ENCODE measurements around the gene TBC1D20. TPM values are rescaled to one million over a fixed set of nuclear protein-coding genes. Genes with fewer than 3 reads are reported as not detected.
A peak's percentile ranks its signal among the peaks of the same experiment; 100 is the strongest.
"Not testable (repeated sequence)": the region's sequence is repeated elsewhere in the genome, so short reads cannot be mapped to it uniquely, and the experiment has no call there.

Gene TBC1D20, protein sequence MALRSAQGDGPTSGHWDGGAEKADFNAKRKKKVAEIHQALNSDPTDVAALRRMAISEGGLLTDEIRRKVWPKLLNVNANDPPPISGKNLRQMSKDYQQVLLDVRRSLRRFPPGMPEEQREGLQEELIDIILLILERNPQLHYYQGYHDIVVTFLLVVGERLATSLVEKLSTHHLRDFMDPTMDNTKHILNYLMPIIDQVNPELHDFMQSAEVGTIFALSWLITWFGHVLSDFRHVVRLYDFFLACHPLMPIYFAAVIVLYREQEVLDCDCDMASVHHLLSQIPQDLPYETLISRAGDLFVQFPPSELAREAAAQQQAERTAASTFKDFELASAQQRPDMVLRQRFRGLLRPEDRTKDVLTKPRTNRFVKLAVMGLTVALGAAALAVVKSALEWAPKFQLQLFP
- 10 to 100 TPM; 35.5 to 59.7 (median 37.5) TPM for total RNA-seq

DNA sequence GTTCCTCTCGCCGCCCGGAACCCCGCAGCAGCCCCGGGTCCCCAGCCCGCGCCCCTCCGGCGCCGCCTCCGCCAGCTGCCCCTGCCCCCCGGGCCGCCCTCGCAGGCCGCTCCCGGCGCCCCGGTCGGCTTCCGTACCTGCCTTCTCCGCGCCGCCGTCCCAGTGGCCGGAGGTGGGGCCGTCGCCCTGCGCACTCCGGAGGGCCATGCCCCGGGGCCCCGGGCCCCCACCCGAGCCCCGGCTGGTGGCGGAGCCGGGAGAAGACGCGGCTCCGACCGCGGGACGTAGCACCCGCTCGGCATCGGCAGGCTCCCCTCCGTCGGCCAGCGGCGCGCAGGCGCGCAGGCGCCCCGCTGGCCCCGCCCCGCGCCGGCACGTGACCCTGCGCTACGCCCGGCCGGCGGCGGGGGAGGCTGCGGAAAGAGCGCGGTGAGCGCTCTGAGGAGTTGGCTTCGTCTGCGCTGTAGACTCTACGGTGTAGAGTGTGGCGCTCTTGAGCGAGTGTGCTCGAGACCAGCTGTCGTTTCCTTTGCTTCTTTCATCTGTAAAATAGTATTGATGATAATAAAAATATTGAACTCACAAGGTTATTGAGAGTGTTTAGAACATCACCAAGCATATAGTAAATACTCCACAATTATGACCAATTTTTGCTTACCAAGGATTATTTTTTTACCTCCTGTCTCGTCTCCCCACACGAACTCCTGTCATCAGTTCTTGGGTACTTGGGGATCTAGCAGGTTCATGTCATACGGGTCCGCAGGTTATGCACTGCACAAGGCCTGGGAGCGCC is at the start of gene TBC1D20:
Gene TBC1D20, minus strand, starts transcription at position 335 of the 793 bp plus-strand sequence. Its CDS starts 128 bp downstream, at position 207.
- TF ChIP-seq, protein P1, sequence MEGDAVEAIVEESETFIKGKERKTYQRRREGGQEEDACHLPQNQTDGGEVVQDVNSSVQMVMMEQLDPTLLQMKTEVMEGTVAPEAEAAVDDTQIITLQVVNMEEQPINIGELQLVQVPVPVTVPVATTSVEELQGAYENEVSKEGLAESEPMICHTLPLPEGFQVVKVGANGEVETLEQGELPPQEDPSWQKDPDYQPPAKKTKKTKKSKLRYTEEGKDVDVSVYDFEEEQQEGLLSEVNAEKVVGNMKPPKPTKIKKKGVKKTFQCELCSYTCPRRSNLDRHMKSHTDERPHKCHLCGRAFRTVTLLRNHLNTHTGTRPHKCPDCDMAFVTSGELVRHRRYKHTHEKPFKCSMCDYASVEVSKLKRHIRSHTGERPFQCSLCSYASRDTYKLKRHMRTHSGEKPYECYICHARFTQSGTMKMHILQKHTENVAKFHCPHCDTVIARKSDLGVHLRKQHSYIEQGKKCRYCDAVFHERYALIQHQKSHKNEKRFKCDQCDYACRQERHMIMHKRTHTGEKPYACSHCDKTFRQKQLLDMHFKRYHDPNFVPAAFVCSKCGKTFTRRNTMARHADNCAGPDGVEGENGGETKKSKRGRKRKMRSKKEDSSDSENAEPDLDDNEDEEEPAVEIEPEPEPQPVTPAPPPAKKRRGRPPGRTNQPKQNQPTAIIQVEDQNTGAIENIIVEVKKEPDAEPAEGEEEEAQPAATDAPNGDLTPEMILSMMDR (IDR thresholded peaks at IDR 0.05), result peak in 4 of 6 experiments; percentile 29 to 51 (median 38)
- TF ChIP-seq POLR2AphosphoS5 (IDR thresholded peaks at IDR 0.05), result peak; percentile 36 to 79
- peak in 3 of 4 donors; percentile 79 to 93 (median 92) for TF ChIP-seq POLR2A (IDR thresholded peaks at IDR 0.05)
- no peak for TF ChIP-seq EP300 (IDR thresholded peaks at IDR 0.05)
- Histone ChIP-seq H3K9me3 (no peaks in the 10 kb centered on the region), H3K27me3 (no peaks in the 10 kb centered on the region), H3K27ac (peak within 1 kb of the TSS; percentile 92 to 96 (median 94)), H3K36me3 (no peaks in the 10 kb centered on the region), H3K4me3 (peak within 1 kb of the TSS; percentile 64 to 94 (median 80)), H3K4me1 (peaks cover 28 to 49% (median 34%) of the 10 kb centered on the region in 4 donors)
- ATAC-seq (ENCODE audit: low FRiP score in 2 of 2) (peak; percentile 98), DNase-seq (peak; percentile 87 to 97)
- WGBS, 2 donors, result 1 to 2% methylated on average over 26 to 50 of the region's 80 CpGs

DNA sequence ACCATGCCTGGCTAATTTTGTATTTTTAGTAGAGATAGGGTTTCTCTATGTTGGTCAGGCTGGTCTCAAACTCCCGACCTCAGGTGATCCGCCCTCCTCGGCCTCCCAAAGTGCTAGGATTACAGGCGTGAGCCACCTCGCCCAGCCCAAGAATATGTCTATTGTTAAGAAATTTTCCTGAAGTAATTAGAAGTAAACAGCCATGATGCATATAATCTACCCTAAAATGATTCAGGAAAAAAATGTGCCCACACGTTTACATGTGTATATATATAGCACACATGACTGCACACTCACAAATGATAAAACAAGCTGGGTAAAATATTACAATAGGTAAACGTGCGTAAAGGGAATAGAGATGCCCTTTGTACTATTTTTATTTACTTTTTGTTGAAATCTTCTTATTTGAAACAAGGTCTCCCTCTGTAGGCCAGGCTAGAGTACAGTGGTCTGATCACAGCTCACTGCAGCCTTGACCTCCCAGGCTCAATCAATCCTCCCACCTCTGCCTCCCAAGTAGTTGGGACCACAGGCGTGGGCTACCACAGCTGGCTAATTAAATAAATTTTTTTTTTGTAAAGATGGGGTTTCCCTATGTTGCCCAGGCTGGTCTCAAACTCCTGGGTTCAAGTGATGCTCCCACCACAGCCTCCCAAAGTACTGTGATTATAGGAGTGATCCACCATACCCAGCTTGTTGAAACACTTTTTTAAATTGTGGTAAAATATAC is 48.2 kb upstream of the TBC1D20 start:
- Histone ChIP-seq H3K4me1 (peaks cover 9 to 29% (median 12%) of the 10 kb centered on the region in 4 donors), H3K36me3 (peaks cover 0 to 23% (median 2%) of the 10 kb centered on the region in 4 donors)
- not testable (repeated sequence) for ATAC-seq (ENCODE audit: low FRiP score in 2 of 2); H3K27ac ChIP-seq; H3K27me3 ChIP-seq; H3K9me3 ChIP-seq; DNase-seq; H3K4me3 ChIP-seq
- 87 to 90% methylated on average over 9 of the region's 9 CpGs for WGBS, 2 donors

GRCh38 chr20:508364-508787 is 46.0 kb upstream of the TBC1D20 start:
- H3K27ac ChIP-seq; H3K27me3 ChIP-seq; H3K9me3 ChIP-seq; H3K4me3 ChIP-seq; DNase-seq; ATAC-seq (ENCODE audit: low FRiP score in 2 of 2): not testable (repeated sequence)
- Histone ChIP-seq H3K4me1 (peaks cover 5 to 16% (median 12%) of the 10 kb centered on the region in 4 donors), H3K36me3 (peaks cover 6 to 41% (median 17%) of the 10 kb centered on the region in 4 donors)
- 64 to 71% methylated on average over 6 of the region's 6 CpGs for WGBS, 2 donors

GRCh38 chr20:507761-508332 is 45.5 kb upstream of the TBC1D20 start:
- ATAC-seq (ENCODE audit: low FRiP score in 2 of 2) (no peak), DNase-seq (no peak)
- Histone ChIP-seq H3K4me1 (peaks cover 5 to 16% (median 11%) of the 10 kb centered on the region in 4 donors), H3K27ac (no peak overlapping the region), H3K27me3 (no peaks in the 10 kb centered on the region), H3K4me3 (no peak overlapping the region), H3K9me3 (no peaks in the 10 kb centered on the region), H3K36me3 (peaks cover 6 to 46% (median 22%) of the 10 kb centered on the region in 4 donors)
- WGBS, 2 donors, result 78 to 88% methylated on average over 7 of the region's 7 CpGs
- TF ChIP-seq POLR2A (IDR thresholded peaks at IDR 0.05) (no peak), EP300 (IDR thresholded peaks at IDR 0.05) (no peak), POLR2AphosphoS5 (IDR thresholded peaks at IDR 0.05) (no peak)
- TF ChIP-seq, protein P1 (IDR thresholded peaks at IDR 0.05), result no peak

DNA sequence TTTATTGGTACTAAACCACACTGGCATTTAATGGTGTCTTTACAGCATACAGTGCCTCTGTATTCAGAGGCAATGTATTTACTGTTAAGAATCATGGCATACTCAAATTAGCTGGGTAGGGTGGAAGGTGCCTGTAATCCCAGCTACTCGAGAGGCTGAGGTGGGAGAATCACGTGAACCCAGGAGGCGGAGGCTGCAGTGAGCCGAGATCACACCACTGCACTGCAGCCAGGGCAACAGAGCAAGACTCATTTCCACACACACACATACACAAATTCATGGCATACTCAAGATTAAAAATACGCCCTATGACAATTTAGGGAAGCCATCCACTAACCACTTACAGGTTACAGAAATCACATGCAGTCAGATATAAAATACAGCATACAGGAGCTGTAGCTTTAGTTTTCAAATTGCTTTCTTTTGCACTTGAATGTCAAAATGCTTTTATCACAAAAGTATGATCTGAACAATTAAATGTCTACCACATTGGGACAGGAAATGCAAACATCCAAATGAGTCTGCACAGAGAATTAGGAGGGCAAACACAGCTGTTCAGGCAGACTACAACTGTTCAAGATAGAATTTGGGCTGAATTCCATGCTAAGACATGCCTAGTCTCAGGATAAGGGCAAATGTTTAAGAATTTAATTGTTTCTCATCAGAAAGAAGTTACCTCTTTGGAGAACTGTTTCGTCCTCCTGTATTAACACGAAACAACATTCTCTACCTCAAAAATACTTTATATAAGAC is 44.8 kb upstream of the TBC1D20 start:
- H3K27me3 ChIP-seq, result no peaks in the 10 kb centered on the region
- H3K9me3 ChIP-seq, result no peaks in the 10 kb centered on the region
- ATAC-seq (ENCODE audit: low FRiP score in 2 of 2), result no peak
- WGBS, 2 donors, result 75 to 87% methylated on average over 7 of the region's 7 CpGs
- peaks cover 5 to 16% (median 11%) of the 10 kb centered on the region in 4 donors for H3K4me1 ChIP-seq
- H3K36me3 ChIP-seq, result peaks cover 9 to 51% (median 29%) of the 10 kb centered on the region in 4 donors
- no peak for DNase-seq
- H3K27ac ChIP-seq, result no peak overlapping the region
- no peak for TF ChIP-seq POLR2AphosphoS5 (IDR thresholded peaks at IDR 0.05)
- no peak for TF ChIP-seq POLR2A (IDR thresholded peaks at IDR 0.05)
- TF ChIP-seq EP300 (IDR thresholded peaks at IDR 0.05), result no peak
- TF ChIP-seq, protein P1 (IDR thresholded peaks at IDR 0.05), result no peak
- H3K4me3 ChIP-seq, result no peak overlapping the region
